Gastrocnemius medialis (tissue), 4 donors: ENCODE measurements around the gene MRC1. TPM values are rescaled to one million over a fixed set of nuclear protein-coding genes. Genes with fewer than 3 reads are reported as not detected.

Experiments
- ATAC-seq, 2 donors: fragments of 150-250 bp; one replicate each; pipeline ENCODE4 v1.9.1; 2016
- DNase-seq, 2 donors: peaks; one replicate each; pipeline ENCODE4 v3.0.0-alpha.2; 2019
- H3K27ac ChIP-seq, 4 donors: fragments of 200-600 bp; sonication (generic); 1 replicate in 1 of 4; 2 replicates in 3 of 4; pipeline ENCODE4 v1.5.1; 2016 to 2018; ENCODE audit warnings: mild to moderate bottlenecking in 2 of 4, moderate library complexity in 1 of 4
- H3K27me3 ChIP-seq, 3 donors: fragments of 200-600 bp; sonication (generic) in 2 of 3; 1 replicate in 1 of 3; 2 replicates in 2 of 3; pipeline versions ENCODE4 v1.5.1 to v1.6.0; 2016 to 2019; ENCODE audit warnings: mild to moderate bottlenecking in 1 of 3, moderate library complexity in 1 of 3
- H3K36me3 ChIP-seq, 2 donors: fragments of 200-600 bp; sonication (generic) in 1 of 2; one replicate each; pipeline ENCODE4 v1.5.1; 2017 to 2018
- H3K4me1 ChIP-seq, 2 donors: fragments of 200-600 bp; sonication (generic) in 1 of 2; one replicate each; pipeline ENCODE4 v1.5.1; 2016 to 2017; ENCODE audit warnings: mild to moderate bottlenecking in 2 of 2
- H3K4me3 ChIP-seq, 4 donors: fragments of 200-600 bp; sonication (generic) in 3 of 4; 1 replicate in 1 of 4; 2 replicates in 3 of 4; pipeline ENCODE4 v1.5.1; 2016 to 2019; ENCODE audit warnings: mild to moderate bottlenecking in 2 of 4
- H3K9me3 ChIP-seq, 3 donors: fragments of 200-600 bp; sonication (generic) in 2 of 3; 1 replicate in 1 of 3; 2 replicates in 2 of 3; pipeline ENCODE4 v1.5.1; 2016 to 2019
- POLR2A ChIP-seq, 2 donors: fragments of 450-650 bp; IDR thresholded peaks; one replicate each; pipeline ENCODE4 v1.6.1; 2017; ENCODE audit warnings: antibody characterized with exemption in 2 of 2, mild to moderate bottlenecking in 2 of 2, moderate library complexity in 2 of 2
- in situ Hi-C, 4 donors: fragments of 200-750 bp; cut with MboI; loops; one replicate each; pipeline versions ENCODE4 v1.15.0 to v1.8.0; 2017; ENCODE audit warnings: low sequenced_read_pairs in 4 of 4
- intact Hi-C: fragments of 100-400 bp; cut with DNase I; formaldehyde crosslinking; loops from one replicate; pipeline ENCODE4 v1.15.1; 2023; ENCODE audit warnings: low total_unique reads
- microRNA counts, 2 donors: library from miRNA; unstranded; fragments of <30 nt; microRNA quantifications; one replicate each; lab custom pipeline; 2016
- microRNA-seq, 2 donors: library from miRNA; unstranded; fragments of <30 nt; microRNA quantifications; one replicate each; pipeline ENCODE4, GENCODE V29; 2016; ENCODE audit warnings: borderline replicate concordance in 2 of 2
- total RNA-seq, 4 donors: library from RNA; depleted of rRNA; stranded (reverse); fragments of >200 nt; gene quantifications; one replicate each; pipeline versions ENCODE4 v1.1.0 to v1.2.3, GENCODE V29; 2016
- TF ChIP-seq, protein P1 (sequence below), 5 experiments: fragments of 450-650 bp in 3 of 5; fragments of 200-600 bp in 2 of 5; sonication (generic) in 2 of 5; IDR thresholded peaks in 4 of 5; conservative IDR thresholded peaks in 1 of 5; 1 replicate in 4 of 5; 2 replicates in 1 of 5; pipeline ENCODE4 v1.5.1; 2016 to 2019; ENCODE audit warnings: antibody characterized with exemption in 5 of 5, mild to moderate bottlenecking in 3 of 5, moderate library complexity in 3 of 5

MRC1 gene
- total RNA-seq, 4 donors from 2014 or later: 5.3 to 13.6 (median 9.3) TPM

GRCh38 chr10:17954861-17955260, 145.7 kb downstream of the MRC1 start:
- no peak overlapping the region for H3K4me3 ChIP-seq
- no peak for TF ChIP-seq POLR2A (IDR thresholded peaks at IDR 0.05)
- TF ChIP-seq, protein P1, sequence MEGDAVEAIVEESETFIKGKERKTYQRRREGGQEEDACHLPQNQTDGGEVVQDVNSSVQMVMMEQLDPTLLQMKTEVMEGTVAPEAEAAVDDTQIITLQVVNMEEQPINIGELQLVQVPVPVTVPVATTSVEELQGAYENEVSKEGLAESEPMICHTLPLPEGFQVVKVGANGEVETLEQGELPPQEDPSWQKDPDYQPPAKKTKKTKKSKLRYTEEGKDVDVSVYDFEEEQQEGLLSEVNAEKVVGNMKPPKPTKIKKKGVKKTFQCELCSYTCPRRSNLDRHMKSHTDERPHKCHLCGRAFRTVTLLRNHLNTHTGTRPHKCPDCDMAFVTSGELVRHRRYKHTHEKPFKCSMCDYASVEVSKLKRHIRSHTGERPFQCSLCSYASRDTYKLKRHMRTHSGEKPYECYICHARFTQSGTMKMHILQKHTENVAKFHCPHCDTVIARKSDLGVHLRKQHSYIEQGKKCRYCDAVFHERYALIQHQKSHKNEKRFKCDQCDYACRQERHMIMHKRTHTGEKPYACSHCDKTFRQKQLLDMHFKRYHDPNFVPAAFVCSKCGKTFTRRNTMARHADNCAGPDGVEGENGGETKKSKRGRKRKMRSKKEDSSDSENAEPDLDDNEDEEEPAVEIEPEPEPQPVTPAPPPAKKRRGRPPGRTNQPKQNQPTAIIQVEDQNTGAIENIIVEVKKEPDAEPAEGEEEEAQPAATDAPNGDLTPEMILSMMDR (IDR thresholded peaks at IDR 0.05 in 4 of 5, conservative IDR thresholded peaks at IDR 0.05 in 1 of 5): no peak
- DNase-seq: no peak
- no peak for ATAC-seq
- in situ Hi-C loops: no loop called here
- intact Hi-C loops: no loop called here
- H3K4me1 ChIP-seq: no peaks in the 10 kb centered on the region
- no peaks in the 10 kb centered on the region for H3K9me3 ChIP-seq
- H3K27me3 ChIP-seq: no peaks in the 10 kb centered on the region
- no peak overlapping the region for H3K27ac ChIP-seq
- no peaks in the 10 kb centered on the region for H3K36me3 ChIP-seq

DNA sequence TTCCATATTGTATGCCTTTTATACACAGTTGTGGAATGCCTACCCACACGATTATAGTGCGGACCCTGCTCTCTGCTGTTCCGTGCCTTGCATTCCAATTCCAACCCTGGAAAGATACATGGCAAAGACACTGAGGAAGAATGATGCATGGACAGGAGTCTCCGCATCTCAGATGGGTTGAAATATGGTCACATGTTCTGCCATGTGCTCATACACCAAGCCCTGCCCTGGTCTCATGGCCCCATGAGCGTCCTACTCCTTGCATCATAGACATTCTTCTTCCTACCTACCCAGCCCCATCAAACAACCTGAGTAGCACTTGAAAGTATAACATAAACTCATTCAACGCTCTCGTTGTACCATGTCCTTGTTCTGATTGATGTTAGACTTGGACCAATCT, 148.9 kb downstream of the MRC1 start:
- Histone ChIP-seq H3K27ac (no peak overlapping the region), H3K4me1 (no peaks in the 10 kb centered on the region), H3K9me3 (no peaks in the 10 kb centered on the region), H3K27me3 (no peaks in the 10 kb centered on the region), H3K36me3 (no peaks in the 10 kb centered on the region), H3K4me3 (no peak overlapping the region)
- ATAC-seq (no peak), DNase-seq (no peak)
- TF ChIP-seq, protein P1 (IDR thresholded peaks at IDR 0.05 in 4 of 5, conservative IDR thresholded peaks at IDR 0.05 in 1 of 5): no peak
- no peak for TF ChIP-seq POLR2A (IDR thresholded peaks at IDR 0.05)
- in situ Hi-C loops (no loop called here), intact Hi-C loops (no loop called here)

DNA sequence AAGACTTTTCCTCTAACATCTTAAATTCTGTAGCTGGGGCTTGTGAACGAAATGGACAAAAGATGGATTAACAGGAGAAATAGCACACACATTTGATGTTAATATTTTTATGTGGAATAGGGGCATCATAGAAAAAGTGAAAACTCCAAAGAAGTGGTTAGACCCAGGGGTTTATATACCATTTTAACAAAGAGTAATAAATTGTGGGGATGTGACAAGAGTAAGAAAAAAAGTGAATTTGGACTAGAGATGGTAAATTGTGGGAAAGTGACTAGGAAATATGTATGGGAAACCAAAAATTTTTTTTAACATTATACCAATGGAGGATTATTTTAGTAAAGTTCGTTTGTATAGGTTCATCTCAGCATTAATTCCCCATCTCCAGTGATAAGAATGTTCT, 150.7 kb downstream of the MRC1 start:
- no peak for DNase-seq
- no peaks in the 10 kb centered on the region for H3K27me3 ChIP-seq
- H3K27ac ChIP-seq: no peak overlapping the region
- no peak overlapping the region for H3K4me3 ChIP-seq
- intact Hi-C loops: no loop called here
- no peaks in the 10 kb centered on the region for H3K9me3 ChIP-seq
- in situ Hi-C loops: no loop called here
- H3K4me1 ChIP-seq: no peaks in the 10 kb centered on the region
- no peak for ATAC-seq
- no peaks in the 10 kb centered on the region for H3K36me3 ChIP-seq
- TF ChIP-seq, protein P1 (IDR thresholded peaks at IDR 0.05 in 4 of 5, conservative IDR thresholded peaks at IDR 0.05 in 1 of 5): no peak

MicroRNAs within 50 kb of the gene (microRNA counts, 767-probe panel; counts per million panel counts)
- microRNA hsa-miR-511 (lab: Ali Mortazavi, UCI): 356 to 448 counts per million in 2 donors

Small RNAs within 50 kb of the gene (microRNA-seq; reads per million reads assigned to microRNA genes)
- 5.9 to 17.1 reads per million in 2 donors for gene MIR511

Other genes with a start within 250 kb of the MRC1 start
- 10 to 100 TPM; 16.5 to 73.4 (median 44.3) TPM for gene HACD1, start 192.0 kb upstream of the MRC1 start, total RNA-seq
- 10 to 100 TPM; 28.6 to 52.0 (median 35.2) TPM for gene STAM, start 165.2 kb upstream of the MRC1 start, total RNA-seq
- under 1 TPM; 0.27 to 0.98 (median 0.64) TPM for gene TMEM236, start 57.1 kb upstream of the MRC1 start, total RNA-seq
- not detected for gene SLC39A12, start 142.6 kb downstream of the MRC1 start, total RNA-seq